Limb (tissue), 2 donors: ENCODE results near the gene OR2T10.
"Not testable (repeated sequence)": the region's sequence is repeated elsewhere in the genome, so short reads cannot be mapped to it uniquely, and the experiment has no call there.

Source experiments
- DNase-seq, 2 donors: peaks; one replicate each; pipeline ENCODE4 v3.0.0-alpha.2; 2016; ENCODE audit errors: extremely low spot score in 2 of 2

The OR2T10 gene

DNA sequence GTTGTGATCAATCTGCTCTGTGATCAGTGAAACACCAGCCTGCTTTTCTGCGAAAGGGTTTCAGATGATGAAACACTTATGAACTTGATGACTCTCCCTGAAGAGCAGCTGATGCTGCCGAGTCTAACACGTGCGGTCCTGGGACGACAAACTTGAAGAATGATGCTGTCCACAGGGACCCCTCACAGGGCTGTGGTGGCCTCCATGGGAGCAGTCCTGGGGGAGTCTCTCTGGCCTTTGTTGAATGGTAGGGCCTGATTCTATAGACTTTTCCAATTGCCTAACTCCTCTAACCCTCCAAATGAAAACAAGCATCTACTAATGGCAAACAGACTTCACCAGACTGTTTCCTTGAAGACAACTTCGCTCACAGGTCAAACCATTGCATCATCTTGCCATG, at the start of gene OR2T10:
OR2T10 (minus strand) TSS at position 112 of the 400 bp plus-strand sequence. CDS start 3,932 bp downstream, outside the sequence.
- no peak for DNase-seq

GRCh38 chr1:248645178-248645577, 47.7 kb upstream of the OR2T10 start, which contains the start of gene OR2T35:
Gene OR2T35 (minus strand): TSS chr1:248645278. CDS start chr1:248639258, 6,020 bp downstream.
- DNase-seq = not testable (repeated sequence)

GRCh38 chr1:248642971-248643651, 45.6 kb upstream of the OR2T10 start:
- not testable (repeated sequence) for DNase-seq

- DNase-seq = not testable (repeated sequence)
These were observed 44.1 kb upstream of the OR2T10 start for GRCh38 chr1:248641583-248641982.

DNA sequence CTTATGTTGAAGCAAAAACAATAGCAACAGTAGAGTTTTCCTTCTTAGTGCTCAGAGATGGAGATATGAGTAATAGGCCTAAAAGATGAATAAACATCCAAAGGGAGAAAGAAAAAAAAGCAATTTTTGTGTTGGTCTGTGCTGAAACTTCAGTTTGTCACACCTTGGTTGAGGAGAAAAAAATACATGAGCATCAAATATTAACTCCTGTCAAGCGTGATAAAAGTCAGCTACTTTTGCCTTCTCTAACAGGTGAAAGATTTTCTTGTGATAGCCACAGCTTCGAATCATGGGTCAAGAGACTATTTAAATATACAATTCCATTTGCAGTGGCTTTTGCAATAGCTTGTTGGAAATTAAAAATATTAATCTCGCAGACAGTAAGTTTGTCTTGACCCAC, 43.4 kb upstream of the OR2T10 start:
- not testable (repeated sequence) for DNase-seq

GRCh38 chr1:248639652-248640051, 42.2 kb upstream of the OR2T10 start:
- not testable (repeated sequence) for DNase-seq

DNA sequence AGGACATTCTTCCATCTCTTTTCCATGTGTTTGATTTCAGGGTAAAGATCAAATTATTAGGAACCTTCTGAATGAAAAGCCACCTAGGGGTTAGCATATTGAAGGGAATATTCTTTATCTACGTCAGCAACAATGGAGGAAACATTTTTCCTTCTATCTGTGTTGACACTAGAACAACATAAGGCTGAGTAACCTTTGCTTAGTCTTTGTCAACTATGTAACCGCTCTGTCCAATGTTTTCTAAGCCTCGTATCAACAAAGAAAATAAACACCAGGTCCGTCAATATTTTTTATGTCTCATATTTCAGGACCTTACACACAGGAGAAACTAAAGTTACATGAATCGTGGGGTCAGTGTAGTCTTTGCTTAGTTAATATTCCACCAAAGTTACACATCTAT, 39.1 kb upstream of the OR2T10 start:
- DNase-seq = not testable (repeated sequence)

- not testable (repeated sequence) for DNase-seq
These were observed 37.5 kb upstream of the OR2T10 start, which contains the start of gene OR2T11 for GRCh38 chr1:248634991-248635390. Gene OR2T11 (minus strand): TSS chr1:248635091. CDS start chr1:248627128, 7,963 bp downstream.

GRCh38 chr1:248631354-248632008, 34.0 kb upstream of the OR2T10 start:
- DNase-seq = no peak

GRCh38 chr1:248630551-248630950, 33.1 kb upstream of the OR2T10 start:
- DNase-seq = no peak

DNA sequence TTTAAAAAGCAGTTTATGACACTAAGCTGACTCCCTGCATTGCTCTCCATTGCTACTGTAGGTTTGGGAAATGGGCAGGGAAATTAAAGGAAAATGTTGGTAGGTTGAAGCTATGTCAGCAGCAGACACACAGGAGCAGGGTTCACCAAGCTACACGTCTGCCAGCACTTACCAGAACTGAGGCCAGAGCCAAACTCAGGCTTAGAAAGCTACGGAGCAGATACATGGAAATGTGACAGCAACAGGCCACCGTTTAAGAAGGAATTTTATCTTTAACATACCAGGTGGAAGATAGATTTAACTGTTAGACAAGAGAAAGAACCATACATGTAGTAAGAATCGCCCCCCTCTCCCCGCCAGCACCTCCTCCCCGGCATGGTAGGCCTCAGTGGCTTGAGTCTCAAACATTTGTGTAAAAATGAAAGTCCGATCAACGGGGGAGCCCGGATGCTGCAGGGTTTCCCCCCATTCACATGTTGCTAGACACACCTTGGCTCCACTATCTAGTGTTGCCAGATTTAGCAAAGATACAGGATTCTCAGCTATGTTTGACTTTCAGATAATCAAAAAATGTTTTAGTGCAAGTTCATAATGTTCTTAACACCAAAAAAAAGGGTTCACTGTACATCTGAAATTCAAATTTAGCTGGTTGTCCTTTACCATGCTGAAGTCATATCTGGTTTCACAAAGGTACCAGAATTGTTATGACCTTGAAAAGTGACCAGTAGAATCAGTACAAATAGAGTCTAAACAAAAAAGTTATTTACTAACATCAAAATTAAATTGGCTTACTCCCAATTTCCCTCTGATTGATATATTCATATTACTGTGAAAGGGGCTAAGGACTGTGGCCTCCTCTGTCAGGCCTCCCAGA, 30.7 kb upstream of the OR2T10 start:
- DNase-seq = no peak

GRCh38 chr1:248625971-248626370, 28.5 kb upstream of the OR2T10 start:
- no peak for DNase-seq

DNA sequence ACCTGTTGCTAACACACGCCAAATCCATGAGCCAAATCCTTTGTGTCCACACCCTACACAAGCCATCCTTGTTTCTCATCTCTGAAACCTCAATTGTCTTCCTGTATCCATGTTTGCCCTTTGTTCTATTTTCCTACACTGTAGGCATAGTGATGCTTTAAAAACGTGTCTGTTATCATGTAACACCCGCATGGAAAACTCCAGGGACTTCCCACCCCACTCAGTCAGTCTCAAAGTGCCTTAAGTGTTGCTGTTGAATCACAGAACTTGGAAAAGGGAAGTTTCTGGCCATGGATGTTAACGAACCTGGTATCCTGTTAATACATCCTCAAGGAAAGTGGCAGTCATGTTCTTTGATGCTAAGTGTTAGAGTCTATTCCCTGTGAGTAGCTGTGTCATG, 27.7 kb upstream of the OR2T10 start:
- DNase-seq = no peak

GRCh38 chr1:248622570-248623001, 25.1 kb upstream of the OR2T10 start:
- DNase-seq = no peak

GRCh38 chr1:248621770-248622169, 24.3 kb upstream of the OR2T10 start:
- DNase-seq = no peak

- no peak for DNase-seq
These were observed 21.4 kb upstream of the OR2T10 start for GRCh38 chr1:248618878-248619277.

DNA sequence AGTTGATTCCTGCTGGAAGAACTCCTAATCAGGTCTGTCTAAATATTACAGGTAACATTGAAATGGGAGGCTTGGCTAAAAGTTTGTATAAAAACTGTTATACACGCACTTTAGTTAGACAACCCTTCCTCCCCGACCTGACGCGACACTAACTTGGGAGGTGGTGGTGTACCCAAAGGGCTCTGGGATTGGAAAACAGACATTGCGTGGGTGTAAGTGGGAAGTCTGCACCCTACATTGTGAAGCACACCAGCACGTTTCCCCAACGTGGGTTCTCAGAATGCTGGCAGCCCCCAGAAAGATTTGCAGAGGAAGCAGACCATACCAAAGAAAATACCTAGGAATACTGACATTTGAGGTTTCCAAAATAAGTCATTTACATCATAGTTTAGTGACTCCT, 20.6 kb upstream of the OR2T10 start:
- no peak for DNase-seq

GRCh38 chr1:248613742-248614141, 16.2 kb upstream of the OR2T10 start:
- no peak for DNase-seq

DNA sequence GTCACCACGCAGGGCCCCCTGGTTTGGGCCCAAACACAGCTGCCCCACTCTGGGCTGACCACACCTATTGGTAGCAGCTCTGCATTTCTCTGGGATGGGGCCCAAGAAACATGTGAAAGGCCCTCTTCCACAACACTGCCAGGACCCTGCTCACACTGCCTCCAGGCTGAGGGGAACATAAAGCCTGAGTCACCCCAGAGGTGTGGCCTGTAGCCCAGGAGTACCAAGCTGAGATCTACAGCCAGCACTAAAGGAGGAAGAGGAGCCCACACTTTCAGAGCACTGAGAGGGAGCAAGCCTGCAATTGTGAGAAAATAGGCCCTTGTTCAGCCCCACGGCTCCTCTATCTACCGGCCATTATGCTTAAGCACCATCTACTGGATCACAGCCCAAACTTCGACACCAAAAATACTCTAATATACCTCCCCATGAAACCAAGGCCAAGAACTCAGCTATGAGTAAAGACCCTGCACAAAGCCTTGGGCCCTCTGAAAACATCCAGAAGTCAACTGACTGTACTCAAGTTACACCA, 14.4 kb upstream of the OR2T10 start:
- DNase-seq = no peak

- DNase-seq = no peak
These were observed 12.8 kb upstream of the OR2T10 start for GRCh38 chr1:248610301-248610700.

- no peak for DNase-seq
These were observed 1.9 kb upstream of the OR2T10 start for GRCh38 chr1:248599396-248599795.

- DNase-seq = no peak
These were observed 885 bp downstream of the OR2T10 start for GRCh38 chr1:248596615-248597014.
